ENCODE results near the gene PIK3CD. TPM values are rescaled to one million over a fixed set of nuclear protein-coding genes. Genes with fewer than 3 reads are reported as not detected.

Gene PIK3CD
- total and polyA plus RNA-seq, 4 donors: 1.8 to 11.3 (median 3.4) TPM

- Histone ChIP-seq H3K36me3 (ENCODE audit: control insufficient read depth in 4 of 4, insufficient read depth in 3 of 4, low read depth in 1 of 4, low read length in 3 of 4) (peaks cover 0 to 10% (median 4%) of the 10 kb centered on the region in 4 donors), H3K4me1 (ENCODE audit: control insufficient read depth in 4 of 4, insufficient read depth in 4 of 4, low read length in 3 of 4) (peaks cover 0 to 4% (median 1%) of the 10 kb centered on the region in 4 donors), H3K4me3 (ENCODE audit: low read depth in 1 of 3, low read length in 3 of 3) (no peak overlapping the region), H3K27ac (ENCODE audit: low read depth in 1 of 2, low read length in 2 of 2) (no peak overlapping the region), H3K9me3 (ENCODE audit: control insufficient read depth in 4 of 4, low read length in 3 of 4) (no peaks in the 10 kb centered on the region), H3K27me3 (ENCODE audit: control insufficient read depth in 4 of 4, insufficient read depth in 4 of 4, low read length in 3 of 4) (no peaks in the 10 kb centered on the region), H3K9ac (ENCODE audit: low read depth in 1 of 2, low read length in 2 of 2) (no peak overlapping the region)
- 93% methylated on average over 36 of the region's 36 CpGs for WGBS
- TF ChIP-seq FOXA2 (IDR thresholded peaks at IDR 0.05) (no peak), YY1 (IDR thresholded peaks at IDR 0.05) (no peak), GABPA (IDR thresholded peaks at IDR 0.05 in 1 of 2, conservative IDR thresholded peaks at IDR 0.05 in 1 of 2) (no peak), SP1 (IDR thresholded peaks at IDR 0.05) (no peak), JUND (IDR thresholded peaks at IDR 0.05) (no peak), MAX (IDR thresholded peaks at IDR 0.05) (no peak), NR2F2 (IDR thresholded peaks at IDR 0.05) (no peak), RXRA (IDR thresholded peaks at IDR 0.05) (no peak), FOXA1 (IDR thresholded peaks at IDR 0.05) (no peak)
- TF ChIP-seq, protein P1, sequence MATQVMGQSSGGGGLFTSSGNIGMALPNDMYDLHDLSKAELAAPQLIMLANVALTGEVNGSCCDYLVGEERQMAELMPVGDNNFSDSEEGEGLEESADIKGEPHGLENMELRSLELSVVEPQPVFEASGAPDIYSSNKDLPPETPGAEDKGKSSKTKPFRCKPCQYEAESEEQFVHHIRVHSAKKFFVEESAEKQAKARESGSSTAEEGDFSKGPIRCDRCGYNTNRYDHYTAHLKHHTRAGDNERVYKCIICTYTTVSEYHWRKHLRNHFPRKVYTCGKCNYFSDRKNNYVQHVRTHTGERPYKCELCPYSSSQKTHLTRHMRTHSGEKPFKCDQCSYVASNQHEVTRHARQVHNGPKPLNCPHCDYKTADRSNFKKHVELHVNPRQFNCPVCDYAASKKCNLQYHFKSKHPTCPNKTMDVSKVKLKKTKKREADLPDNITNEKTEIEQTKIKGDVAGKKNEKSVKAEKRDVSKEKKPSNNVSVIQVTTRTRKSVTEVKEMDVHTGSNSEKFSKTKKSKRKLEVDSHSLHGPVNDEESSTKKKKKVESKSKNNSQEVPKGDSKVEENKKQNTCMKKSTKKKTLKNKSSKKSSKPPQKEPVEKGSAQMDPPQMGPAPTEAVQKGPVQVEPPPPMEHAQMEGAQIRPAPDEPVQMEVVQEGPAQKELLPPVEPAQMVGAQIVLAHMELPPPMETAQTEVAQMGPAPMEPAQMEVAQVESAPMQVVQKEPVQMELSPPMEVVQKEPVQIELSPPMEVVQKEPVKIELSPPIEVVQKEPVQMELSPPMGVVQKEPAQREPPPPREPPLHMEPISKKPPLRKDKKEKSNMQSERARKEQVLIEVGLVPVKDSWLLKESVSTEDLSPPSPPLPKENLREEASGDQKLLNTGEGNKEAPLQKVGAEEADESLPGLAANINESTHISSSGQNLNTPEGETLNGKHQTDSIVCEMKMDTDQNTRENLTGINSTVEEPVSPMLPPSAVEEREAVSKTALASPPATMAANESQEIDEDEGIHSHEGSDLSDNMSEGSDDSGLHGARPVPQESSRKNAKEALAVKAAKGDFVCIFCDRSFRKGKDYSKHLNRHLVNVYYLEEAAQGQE (IDR thresholded peaks at IDR 0.05): no peak
- TF ChIP-seq, protein P2, sequence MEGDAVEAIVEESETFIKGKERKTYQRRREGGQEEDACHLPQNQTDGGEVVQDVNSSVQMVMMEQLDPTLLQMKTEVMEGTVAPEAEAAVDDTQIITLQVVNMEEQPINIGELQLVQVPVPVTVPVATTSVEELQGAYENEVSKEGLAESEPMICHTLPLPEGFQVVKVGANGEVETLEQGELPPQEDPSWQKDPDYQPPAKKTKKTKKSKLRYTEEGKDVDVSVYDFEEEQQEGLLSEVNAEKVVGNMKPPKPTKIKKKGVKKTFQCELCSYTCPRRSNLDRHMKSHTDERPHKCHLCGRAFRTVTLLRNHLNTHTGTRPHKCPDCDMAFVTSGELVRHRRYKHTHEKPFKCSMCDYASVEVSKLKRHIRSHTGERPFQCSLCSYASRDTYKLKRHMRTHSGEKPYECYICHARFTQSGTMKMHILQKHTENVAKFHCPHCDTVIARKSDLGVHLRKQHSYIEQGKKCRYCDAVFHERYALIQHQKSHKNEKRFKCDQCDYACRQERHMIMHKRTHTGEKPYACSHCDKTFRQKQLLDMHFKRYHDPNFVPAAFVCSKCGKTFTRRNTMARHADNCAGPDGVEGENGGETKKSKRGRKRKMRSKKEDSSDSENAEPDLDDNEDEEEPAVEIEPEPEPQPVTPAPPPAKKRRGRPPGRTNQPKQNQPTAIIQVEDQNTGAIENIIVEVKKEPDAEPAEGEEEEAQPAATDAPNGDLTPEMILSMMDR (IDR thresholded peaks at IDR 0.05; ENCODE audit: low read depth, low read length, missing input control): no peak
- TF ChIP-seq, protein P3, sequence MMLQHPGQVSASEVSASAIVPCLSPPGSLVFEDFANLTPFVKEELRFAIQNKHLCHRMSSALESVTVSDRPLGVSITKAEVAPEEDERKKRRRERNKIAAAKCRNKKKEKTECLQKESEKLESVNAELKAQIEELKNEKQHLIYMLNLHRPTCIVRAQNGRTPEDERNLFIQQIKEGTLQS (IDR thresholded peaks at IDR 0.05): no peak
- TF ChIP-seq, protein P4, sequence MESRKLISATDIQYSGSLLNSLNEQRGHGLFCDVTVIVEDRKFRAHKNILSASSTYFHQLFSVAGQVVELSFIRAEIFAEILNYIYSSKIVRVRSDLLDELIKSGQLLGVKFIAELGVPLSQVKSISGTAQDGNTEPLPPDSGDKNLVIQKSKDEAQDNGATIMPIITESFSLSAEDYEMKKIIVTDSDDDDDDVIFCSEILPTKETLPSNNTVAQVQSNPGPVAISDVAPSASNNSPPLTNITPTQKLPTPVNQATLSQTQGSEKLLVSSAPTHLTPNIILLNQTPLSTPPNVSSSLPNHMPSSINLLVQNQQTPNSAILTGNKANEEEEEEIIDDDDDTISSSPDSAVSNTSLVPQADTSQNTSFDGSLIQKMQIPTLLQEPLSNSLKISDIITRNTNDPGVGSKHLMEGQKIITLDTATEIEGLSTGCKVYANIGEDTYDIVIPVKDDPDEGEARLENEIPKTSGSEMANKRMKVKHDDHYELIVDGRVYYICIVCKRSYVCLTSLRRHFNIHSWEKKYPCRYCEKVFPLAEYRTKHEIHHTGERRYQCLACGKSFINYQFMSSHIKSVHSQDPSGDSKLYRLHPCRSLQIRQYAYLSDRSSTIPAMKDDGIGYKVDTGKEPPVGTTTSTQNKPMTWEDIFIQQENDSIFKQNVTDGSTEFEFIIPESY (IDR thresholded peaks at IDR 0.05): no peak
- no peak for DNase-seq (ENCODE audit: low spot score)
These were observed 68.6 kb downstream of the PIK3CD start for GRCh38 chr1:9719978-9720722.

All from liver (tissue), 9 donors.